Measurements from ENCODE around the gene NSRP1. TPM values are rescaled to one million over a fixed set of nuclear protein-coding genes. Genes with fewer than 3 reads are reported as not detected.

NSRP1 gene, protein sequence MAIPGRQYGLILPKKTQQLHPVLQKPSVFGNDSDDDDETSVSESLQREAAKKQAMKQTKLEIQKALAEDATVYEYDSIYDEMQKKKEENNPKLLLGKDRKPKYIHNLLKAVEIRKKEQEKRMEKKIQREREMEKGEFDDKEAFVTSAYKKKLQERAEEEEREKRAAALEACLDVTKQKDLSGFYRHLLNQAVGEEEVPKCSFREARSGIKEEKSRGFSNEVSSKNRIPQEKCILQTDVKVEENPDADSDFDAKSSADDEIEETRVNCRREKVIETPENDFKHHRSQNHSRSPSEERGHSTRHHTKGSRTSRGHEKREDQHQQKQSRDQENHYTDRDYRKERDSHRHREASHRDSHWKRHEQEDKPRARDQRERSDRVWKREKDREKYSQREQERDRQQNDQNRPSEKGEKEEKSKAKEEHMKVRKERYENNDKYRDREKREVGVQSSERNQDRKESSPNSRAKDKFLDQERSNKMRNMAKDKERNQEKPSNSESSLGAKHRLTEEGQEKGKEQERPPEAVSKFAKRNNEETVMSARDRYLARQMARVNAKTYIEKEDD
- total RNA-seq: 8.7 and 12.9 TPM in 2 replicates

GRCh38 chr17:30116661-30117551, at the start of gene NSRP1:
NSRP1 (plus strand) TSS chr17:30116816; CDS start chr17:30116844, 28 bp downstream.

GRCh38 chr17:30235386-30236296, 119.0 kb downstream of the NSRP1 start, which contains the start of gene SLC6A4:
SLC6A4 (minus strand) TSS chr17:30235697; CDS start chr17:30221958, 13,739 bp downstream.

Other genes starting within 250 kb of the NSRP1 start
- gene SSH2, start 186.6 kb upstream of the NSRP1 start, total RNA-seq: 30.2 and 32.8 TPM in 2 replicates
- gene EFCAB5, start 175.2 kb upstream of the NSRP1 start, total RNA-seq: 0.24 and 0.37 TPM in 2 replicates
- gene SLC6A4, start 118.9 kb downstream of the NSRP1 start, total RNA-seq: 0.06 and 0.15 TPM in 2 replicates
- 33.2 and 33.8 TPM in 2 replicates for gene BLMH, start 175.1 kb downstream of the NSRP1 start, total RNA-seq
- gene TMIGD1, start 217.2 kb downstream of the NSRP1 start, total RNA-seq: not detected in 2 replicates